Right lobe of liver (tissue), 6 donors: ENCODE results near the gene SOX15. TPM values are rescaled to one million over a fixed set of nuclear protein-coding genes. Genes with fewer than 3 reads are reported as not detected.

Experiments used
- ATAC-seq, 4 donors: fragments of 200-7000 bp; cut with Tn5 transposase; one replicate each; pipeline ENCODE4 v1.9.1; 2020; ENCODE audit warnings: mild to moderate bottlenecking in 4 of 4, moderate library complexity in 4 of 4
- DNase-seq, 3 donors: peaks; one replicate each; pipeline ENCODE4 v3.0.0-alpha.2; 2020
- H3K27ac ChIP-seq, 3 donors: fragments of 200-600 bp; one replicate each; pipeline ENCODE4 v1.8.0; 2022
- H3K27me3 ChIP-seq, 2 donors: fragments of 200-600 bp; one replicate each; pipeline ENCODE4 v1.8.0; 2022
- H3K36me3 ChIP-seq, 4 donors: fragments of 200-600 bp; sonication (generic) in 1 of 4; one replicate each; pipeline versions ENCODE4 v1.5.1 to v1.8.0; 2017 to 2022; ENCODE audit warnings: control low read depth in 1 of 4
- H3K4me1 ChIP-seq, 4 donors: fragments of 200-600 bp; sonication (generic) in 1 of 4; one replicate each; pipeline versions ENCODE4 v1.5.1 to v1.8.0; 2017 to 2022; ENCODE audit warnings: control low read depth in 1 of 4
- H3K4me3 ChIP-seq, 3 donors: fragments of 200-600 bp; one replicate each; pipeline ENCODE4 v1.8.0; 2022
- H3K9me3 ChIP-seq, 4 donors: fragments of 200-600 bp; sonication (generic) in 1 of 4; one replicate each; pipeline versions ENCODE4 v1.5.1 to v1.8.0; 2017 to 2022; ENCODE audit warnings: control low read depth in 1 of 4
- CTCF ChIP-seq, 4 donors: fragments of 200-600 bp in 3 of 4; fragments of 450-650 bp in 1 of 4; IDR thresholded peaks; one replicate each; pipeline versions ENCODE4 v1.5.1 to v1.8.0; 2016 to 2022; ENCODE audit warnings: antibody characterized with exemption in 4 of 4, mild to moderate bottlenecking in 2 of 4
- POLR2A ChIP-seq: fragments of 450-650 bp; IDR thresholded peaks from one replicate; pipeline ENCODE4 v1.6.1; 2017; ENCODE audit warnings: antibody characterized with exemption, mild to moderate bottlenecking
- WGBS: methylation state at CpG from one replicate; pipeline ENCODE4 v1.1.6; 2018; ENCODE audit warnings: low coverage, low lambda C conversion rate; ENCODE audit not compliant: insufficient coverage; ENCODE audit errors: missing lambda C conversion rate; 5-methylcytosine and 5-hydroxymethylcytosine counted together
- intact Hi-C, 2 donors: fragments of 100-400 bp; cut with DNase I; formaldehyde crosslinking; loops; one replicate each; pipeline versions ENCODE4 v1.11.2 to v1.14.1; 2022
- small RNA-seq, 2 experiments: library from RNA; depleted of rRNA; stranded (forward); fragments of <200 nt; gene quantifications; one replicate each; pipeline ENCODE3, GENCODE V24; 2016
- total RNA-seq, 6 experiments: library from RNA; depleted of rRNA in 2 of 6; stranded (reverse); fragments of >200 nt in 2 of 6; fragmentation: NEBNext Ultra II Directional in 3 of 6; extraction: Animal tissue kit (Norgen Biotek cat#: 25700) in 3 of 6; gene quantifications; one replicate each; pipeline versions ENCODE4 v1.1.0 to v1.2.4, GENCODE V29; 2016 to 2023
- donor health status: DM: no; HTN: yes; CAD: no.
- donor health status: DM: no; HTN: no; CAD: no.
- donor health status: DM: no; HTN: no; CAD: no.
- donor health status: DM: no; HTN: yes; CAD: no.
- donor health status: DM: no; HTN: yes; CAD: no.

The SOX15 gene
- total RNA-seq, 6 experiments from 2014 or later, result not detected

- Histone ChIP-seq H3K27me3 (no peaks in the 10 kb centered on the region), H3K9me3 (no peaks in the 10 kb centered on the region), H3K4me3 (peak within 1 kb of the TSS; percentile 55 to 71 (median 58)), H3K27ac (peak within 1 kb of the TSS; percentile 53 to 70 (median 68)), H3K4me1 (peaks cover 0 to 4% (median 0%) of the 10 kb centered on the region in 4 donors), H3K36me3 (no peaks in the 10 kb centered on the region)
- ATAC-seq (peak; percentile 82 to 85 (median 84)), DNase-seq (peak; percentile 69 to 75 (median 75))
- TF ChIP-seq POLR2A, result peak; percentile 47
- TF ChIP-seq CTCF (IDR thresholded peaks at IDR 0.05), result peak in 1 of 4 donors; percentile 11
- WGBS, result 2% methylated on average over 11 of the region's 65 CpGs
- intact Hi-C loops, result no loop called here
Observed at GRCh38 chr17:7548585-7549400, 41.1 kb downstream of the SOX15 start, which contains the start of gene TNFSF12. Gene TNFSF12, plus strand, starts transcription at chr17:7549058. Its CDS starts 96 bp downstream, at chr17:7549154.

- no peaks in the 10 kb centered on the region for H3K36me3 ChIP-seq
- intact Hi-C loops, result no loop called here
- H3K4me1 ChIP-seq, result peaks cover 0 to 10% (median 0%) of the 10 kb centered on the region in 4 donors
- TF ChIP-seq CTCF (IDR thresholded peaks at IDR 0.05), result no peak
- TF ChIP-seq POLR2A, result no peak
- H3K9me3 ChIP-seq, result no peaks in the 10 kb centered on the region
- no peaks in the 10 kb centered on the region for H3K27me3 ChIP-seq
- no peak overlapping the region for H3K27ac ChIP-seq
- 65% methylated on average over 6 of the region's 6 CpGs for WGBS
- DNase-seq, result no peak
- no peak overlapping the region for H3K4me3 ChIP-seq
- no peak for ATAC-seq
Observed at GRCh38 chr17:7544911-7545310, 45.0 kb downstream of the SOX15 start.

GRCh38 chr17:7541074-7541621 is 48.7 kb downstream of the SOX15 start:
- Histone ChIP-seq H3K27ac (no peak overlapping the region), H3K4me1 (peaks cover 0 to 6% (median 0%) of the 10 kb centered on the region in 4 donors), H3K27me3 (no peaks in the 10 kb centered on the region), H3K9me3 (no peaks in the 10 kb centered on the region), H3K36me3 (no peaks in the 10 kb centered on the region), H3K4me3 (no peak overlapping the region)
- TF ChIP-seq POLR2A, result no peak
- TF ChIP-seq CTCF (IDR thresholded peaks at IDR 0.05), result no peak
- DNase-seq (no peak), ATAC-seq (peak; percentile 47 to 69 (median 53))
- 56% methylated on average over 7 of the region's 9 CpGs for WGBS
- intact Hi-C loops, result no loop called here

GRCh38 chr17:7538891-7539545 is 50.9 kb downstream of the SOX15 start:
- 55% methylated on average over 7 of the region's 11 CpGs for WGBS
- TF ChIP-seq POLR2A, result no peak
- TF ChIP-seq CTCF (IDR thresholded peaks at IDR 0.05), result no peak
- no peak for ATAC-seq
- peaks cover 0 to 6% (median 0%) of the 10 kb centered on the region in 4 donors for H3K4me1 ChIP-seq
- no peaks in the 10 kb centered on the region for H3K27me3 ChIP-seq
- intact Hi-C loops, result no loop called here
- no peaks in the 10 kb centered on the region for H3K36me3 ChIP-seq
- H3K27ac ChIP-seq, result no peak overlapping the region
- H3K9me3 ChIP-seq, result no peaks in the 10 kb centered on the region
- DNase-seq, result no peak
- no peak overlapping the region for H3K4me3 ChIP-seq

Small RNA genes within 50 kb of the gene (small RNA-seq; reads per million reads assigned to genes)
- gene CD68 (0 reads per million in 2 experiments), gene SNORA48 (0 reads per million in 2 experiments), gene SNORD10 (0 reads per million in 2 experiments)

Other genes with a start within 250 kb of the SOX15 start
- gene KCTD11, start 237.9 kb downstream of the SOX15 start, total RNA-seq, result 1 to 10 TPM; 2.2 to 4.4 (median 2.9) TPM
- not detected for gene TMEM95, start 234.9 kb downstream of the SOX15 start, total RNA-seq
- gene TNK1, start 209.0 kb downstream of the SOX15 start, total RNA-seq, result 1 to 10 TPM; 2.9 to 5.1 (median 4.0) TPM
- 1 to 10 TPM; 5.5 to 8.9 (median 6.4) TPM for gene PLSCR3, start 195.6 kb downstream of the SOX15 start, total RNA-seq
- 10 to 100 TPM; 56.4 to 95.4 (median 68.9) TPM for gene TMEM256, start 186.0 kb downstream of the SOX15 start, total RNA-seq
- gene NLGN2, start 182.2 kb downstream of the SOX15 start, total RNA-seq, result 1 to 10 TPM; 1.3 to 5.3 (median 3.0) TPM
- gene SPEM1, start 169.8 kb downstream of the SOX15 start, total RNA-seq, result not detected
- not detected for gene SPEM2, start 164.5 kb downstream of the SOX15 start, total RNA-seq
- not detected for gene SPEM3, start 161.2 kb downstream of the SOX15 start, total RNA-seq
- 1 to 10 TPM; 2.3 to 8.4 (median 4.0) TPM for gene TMEM102, start 154.7 kb downstream of the SOX15 start, total RNA-seq
- under 1 TPM in 5 of 6 experiments, not detected in 1; 0.37 to 0.84 (median 0.68) TPM for gene FGF11, start 150.6 kb downstream of the SOX15 start, total RNA-seq
- gene CHRNB1, start 145.0 kb downstream of the SOX15 start, total RNA-seq, result 10 to 100 TPM in 2 of 6 experiments, 1 to 10 TPM in 4; 6.0 to 12.3 (median 8.2) TPM
- 10 to 100 TPM in 1 of 6 experiments, 1 to 10 TPM in 5; 5.7 to 10.5 (median 7.9) TPM for gene ZBTB4, start 110.5 kb downstream of the SOX15 start, total RNA-seq
- gene SLC35G6, start 108.6 kb downstream of the SOX15 start, total RNA-seq, result not detected
- gene POLR2A, start 105.7 kb downstream of the SOX15 start, total RNA-seq, result 10 to 100 TPM; 36.1 to 49.9 (median 46.0) TPM
- gene TNFSF12, start 41.0 kb downstream of the SOX15 start, total RNA-seq, result 10 to 100 TPM in 4 of 6 experiments, 1 to 10 TPM in 2; 6.1 to 14.7 (median 11.4) TPM
- gene TNFSF13, start 31.3 kb downstream of the SOX15 start, total RNA-seq, result 10 to 100 TPM in 2 of 6 experiments, 1 to 10 TPM in 4; 4.3 to 13.0 (median 6.2) TPM
- gene SENP3, start 28.2 kb downstream of the SOX15 start, total RNA-seq, result 10 to 100 TPM; 12.3 to 33.9 (median 15.1) TPM
- 100 to 1,000 TPM in 1 of 6 experiments, 10 to 100 TPM in 5; 31.6 to 179 (median 51.1) TPM for gene CD68, start 10.5 kb downstream of the SOX15 start, total RNA-seq
- 100 to 1,000 TPM in 2 of 6 experiments, 10 to 100 TPM in 4; 54.2 to 199 (median 63.3) TPM for gene MPDU1, start 6.2 kb downstream of the SOX15 start, total RNA-seq
- gene FXR2, start 24.8 kb upstream of the SOX15 start, total RNA-seq, result 10 to 100 TPM; 14.3 to 23.2 (median 16.7) TPM
- 100 to 1,000 TPM in 5 of 6 experiments, 10 to 100 TPM in 1; 99.3 to 187 (median 120) TPM for gene SAT2, start 37.7 kb upstream of the SOX15 start, total RNA-seq
- 10 to 100 TPM in 5 of 6 experiments, 1 to 10 TPM in 1; 2.4 to 70.2 (median 15.4) TPM for gene SHBG, start 40.0 kb upstream of the SOX15 start, total RNA-seq
- 1 to 10 TPM in 3 of 6 experiments, under 1 TPM in 3; 0.43 to 1.7 (median 0.91) TPM for gene ATP1B2, start 60.8 kb upstream of the SOX15 start, total RNA-seq
- 10 to 100 TPM; 12.9 to 30.0 (median 23.0) TPM for gene TP53, start 97.4 kb upstream of the SOX15 start, total RNA-seq
- 1 to 10 TPM; 1.9 to 3.8 (median 3.0) TPM for gene WRAP53, start 98.4 kb upstream of the SOX15 start, total RNA-seq
- gene EFNB3, start 115.1 kb upstream of the SOX15 start, total RNA-seq, result 1 to 10 TPM in 1 of 6 experiments, under 1 TPM in 5; 0.26 to 1.1 (median 0.83) TPM
- gene DNAH2, start 127.7 kb upstream of the SOX15 start, total RNA-seq, result under 1 TPM; 0.12 to 0.38 (median 0.27) TPM
- gene KDM6B, start 244.1 kb upstream of the SOX15 start, total RNA-seq, result 10 to 100 TPM in 4 of 6 experiments, 1 to 10 TPM in 2; 6.1 to 12.8 (median 10.9) TPM